Measurements from ENCODE around the gene TOGARAM1.

TOGARAM1 gene

GRCh38 chr14:45065540-45065939 is 103.5 kb downstream of the TOGARAM1 start:
- Histone ChIP-seq H3K36me3 (ENCODE audit: control insufficient read depth in 1 of 2, insufficient read depth in 2 of 2, low read depth in 1 of 2, low read length in 2 of 2) (peaks cover 0 to 18% of the 10 kb centered on the region in 2 experiments), H2AFZ (ENCODE audit: low read depth, low read length) (no peak overlapping the region), H2BK12ac (ENCODE audit: low read length in 2 of 2) (no peak overlapping the region), H2AK5ac (ENCODE audit: low read length, severe bottlenecking) (no peak overlapping the region), H3K9me3 (ENCODE audit: control insufficient read depth, low read length) (peaks cover 3% of the 10 kb centered on the region), H3K27ac (ENCODE audit: low read length, poor library complexity, severe bottlenecking) (no peak overlapping the region), H4K91ac (ENCODE audit: low read length) (no peak overlapping the region), H3K14ac (ENCODE audit: low read length in 2 of 2) (no peak overlapping the region), H3K4me3 (ENCODE audit: insufficient read depth in 1 of 2, low read depth in 1 of 2, low read length in 2 of 2) (no peak overlapping the region), H4K8ac (ENCODE audit: low read length) (no peak overlapping the region), H3K79me1 (replicated peaks; ENCODE audit: low read length, poor library complexity, severe bottlenecking) (peaks cover 19% of the 10 kb centered on the region), H2BK15ac (ENCODE audit: low read depth, poor library complexity, severe bottlenecking) (no peak overlapping the region), H3K27me3 (ENCODE audit: control insufficient read depth in 1 of 2, insufficient read depth in 1 of 2, low read length in 2 of 2) (no peaks in the 10 kb centered on the region), H3K4me1 (ENCODE audit: control insufficient read depth, insufficient read depth, low read depth, low read length) (no peaks in the 10 kb centered on the region), H3K9ac (ENCODE audit: low read length) (no peak overlapping the region), H3K23ac (ENCODE audit: low read length in 2 of 2) (no peak overlapping the region), H3K4ac (ENCODE audit: low read depth in 1 of 2, low read length in 2 of 2) (no peak overlapping the region), H3K4me2 (ENCODE audit: low read length, poor library complexity, severe bottlenecking) (no peak overlapping the region), H3K18ac (ENCODE audit: low read depth in 1 of 2, low read length in 2 of 2) (no peak overlapping the region), H2BK120ac (ENCODE audit: low read depth, low read length) (peak overlapping the region; percentile 49), H2BK5ac (ENCODE audit: low read depth, low read length, poor library complexity, severe bottlenecking) (no peak overlapping the region)
- 61% methylated on average over 3 of the region's 3 CpGs for WGBS
- DNase-seq, result peak; percentile 54

GRCh38 chr14:45065956-45066355 is 104.0 kb downstream of the TOGARAM1 start:
- no peak overlapping the region for H2BK15ac ChIP-seq (ENCODE audit: low read depth, poor library complexity, severe bottlenecking)
- H2BK12ac ChIP-seq (ENCODE audit: low read length in 2 of 2), result no peak overlapping the region
- peak; percentile 58 for DNase-seq
- H3K79me1 ChIP-seq (replicated peaks; ENCODE audit: low read length, poor library complexity, severe bottlenecking), result peaks cover 19% of the 10 kb centered on the region
- no peak overlapping the region for H3K23ac ChIP-seq (ENCODE audit: low read length in 2 of 2)
- peaks cover 3% of the 10 kb centered on the region for H3K9me3 ChIP-seq (ENCODE audit: control insufficient read depth, low read length)
- H3K4me3 ChIP-seq (ENCODE audit: insufficient read depth in 1 of 2, low read depth in 1 of 2, low read length in 2 of 2), result no peak overlapping the region
- no peak overlapping the region for H3K9ac ChIP-seq (ENCODE audit: low read length)
- H3K27ac ChIP-seq (ENCODE audit: low read length, poor library complexity, severe bottlenecking), result no peak overlapping the region
- H3K18ac ChIP-seq (ENCODE audit: low read depth in 1 of 2, low read length in 2 of 2), result no peak overlapping the region
- no peak overlapping the region for H3K4me2 ChIP-seq (ENCODE audit: low read length, poor library complexity, severe bottlenecking)
- H2AFZ ChIP-seq (ENCODE audit: low read depth, low read length), result no peak overlapping the region
- no peaks in the 10 kb centered on the region for H3K27me3 ChIP-seq (ENCODE audit: control insufficient read depth in 1 of 2, insufficient read depth in 1 of 2, low read length in 2 of 2)
- H3K4me1 ChIP-seq (ENCODE audit: control insufficient read depth, insufficient read depth, low read depth, low read length), result no peaks in the 10 kb centered on the region
- H3K36me3 ChIP-seq (ENCODE audit: control insufficient read depth in 1 of 2, insufficient read depth in 2 of 2, low read depth in 1 of 2, low read length in 2 of 2), result peaks cover 0 to 16% of the 10 kb centered on the region in 2 experiments
- H4K8ac ChIP-seq (ENCODE audit: low read length), result no peak overlapping the region
- H2BK120ac ChIP-seq (ENCODE audit: low read depth, low read length), result peak overlapping the region; percentile 49
- H4K91ac ChIP-seq (ENCODE audit: low read length), result no peak overlapping the region
- no peak overlapping the region for H2BK5ac ChIP-seq (ENCODE audit: low read depth, low read length, poor library complexity, severe bottlenecking)
- H3K14ac ChIP-seq (ENCODE audit: low read length in 2 of 2), result no peak overlapping the region
- no peak overlapping the region for H2AK5ac ChIP-seq (ENCODE audit: low read length, severe bottlenecking)
- WGBS, result 37% methylated on average over 2 of the region's 2 CpGs
- H3K4ac ChIP-seq (ENCODE audit: low read depth in 1 of 2, low read length in 2 of 2), result no peak overlapping the region

- Histone ChIP-seq H3K4me3 (ENCODE audit: insufficient read depth in 1 of 2, low read depth in 1 of 2, low read length in 2 of 2) (no peak overlapping the region), H3K9me3 (ENCODE audit: control insufficient read depth, low read length) (peaks cover 3% of the 10 kb centered on the region), H2BK120ac (ENCODE audit: low read depth, low read length) (no peak overlapping the region), H3K4me1 (ENCODE audit: control insufficient read depth, insufficient read depth, low read depth, low read length) (no peaks in the 10 kb centered on the region), H3K9ac (ENCODE audit: low read length) (no peak overlapping the region), H3K23ac (ENCODE audit: low read length in 2 of 2) (no peak overlapping the region), H3K4me2 (ENCODE audit: low read length, poor library complexity, severe bottlenecking) (no peak overlapping the region), H3K4ac (ENCODE audit: low read depth in 1 of 2, low read length in 2 of 2) (no peak overlapping the region), H4K91ac (ENCODE audit: low read length) (no peak overlapping the region), H2AK5ac (ENCODE audit: low read length, severe bottlenecking) (no peak overlapping the region), H3K18ac (ENCODE audit: low read depth in 1 of 2, low read length in 2 of 2) (no peak overlapping the region), H2AFZ (ENCODE audit: low read depth, low read length) (no peak overlapping the region), H3K27ac (ENCODE audit: low read length, poor library complexity, severe bottlenecking) (no peak overlapping the region), H3K79me1 (replicated peaks; ENCODE audit: low read length, poor library complexity, severe bottlenecking) (peaks cover 19% of the 10 kb centered on the region), H2BK12ac (ENCODE audit: low read length in 2 of 2) (no peak overlapping the region), H2BK15ac (ENCODE audit: low read depth, poor library complexity, severe bottlenecking) (no peak overlapping the region), H2BK5ac (ENCODE audit: low read depth, low read length, poor library complexity, severe bottlenecking) (no peak overlapping the region), H3K14ac (ENCODE audit: low read length in 2 of 2) (no peak overlapping the region), H4K8ac (ENCODE audit: low read length) (no peak overlapping the region), H3K27me3 (ENCODE audit: control insufficient read depth in 1 of 2, insufficient read depth in 1 of 2, low read length in 2 of 2) (no peaks in the 10 kb centered on the region), H3K36me3 (ENCODE audit: control insufficient read depth in 1 of 2, insufficient read depth in 2 of 2, low read depth in 1 of 2, low read length in 2 of 2) (peaks cover 0 to 16% of the 10 kb centered on the region in 2 experiments)
- DNase-seq, result no peak
- WGBS, result 92% methylated on average over 3 of the region's 3 CpGs
Observed at GRCh38 chr14:45066667-45067066, 104.7 kb downstream of the TOGARAM1 start.

- no peak overlapping the region for H2AFZ ChIP-seq (ENCODE audit: low read depth, low read length)
- no peak overlapping the region for H3K27ac ChIP-seq (ENCODE audit: low read length, poor library complexity, severe bottlenecking)
- no peaks in the 10 kb centered on the region for H3K27me3 ChIP-seq (ENCODE audit: control insufficient read depth in 1 of 2, insufficient read depth in 1 of 2, low read length in 2 of 2)
- no peaks in the 10 kb centered on the region for H3K4me1 ChIP-seq (ENCODE audit: control insufficient read depth, insufficient read depth, low read depth, low read length)
- H2BK12ac ChIP-seq (ENCODE audit: low read length in 2 of 2), result no peak overlapping the region
- no peak overlapping the region for H2BK5ac ChIP-seq (ENCODE audit: low read depth, low read length, poor library complexity, severe bottlenecking)
- H2BK120ac ChIP-seq (ENCODE audit: low read depth, low read length), result no peak overlapping the region
- WGBS, result 89% methylated on average over 3 of the region's 3 CpGs
- no peak overlapping the region for H3K4ac ChIP-seq (ENCODE audit: low read depth in 1 of 2, low read length in 2 of 2)
- no peak overlapping the region for H3K18ac ChIP-seq (ENCODE audit: low read depth in 1 of 2, low read length in 2 of 2)
- no peak overlapping the region for H3K9ac ChIP-seq (ENCODE audit: low read length)
- H3K14ac ChIP-seq (ENCODE audit: low read length in 2 of 2), result no peak overlapping the region
- no peak overlapping the region for H4K91ac ChIP-seq (ENCODE audit: low read length)
- peaks cover 3% of the 10 kb centered on the region for H3K9me3 ChIP-seq (ENCODE audit: control insufficient read depth, low read length)
- peaks cover 0 to 18% of the 10 kb centered on the region in 2 experiments for H3K36me3 ChIP-seq (ENCODE audit: control insufficient read depth in 1 of 2, insufficient read depth in 2 of 2, low read depth in 1 of 2, low read length in 2 of 2)
- H3K23ac ChIP-seq (ENCODE audit: low read length in 2 of 2), result no peak overlapping the region
- H3K79me1 ChIP-seq (replicated peaks; ENCODE audit: low read length, poor library complexity, severe bottlenecking), result peaks cover 19% of the 10 kb centered on the region
- H3K4me3 ChIP-seq (ENCODE audit: insufficient read depth in 1 of 2, low read depth in 1 of 2, low read length in 2 of 2), result no peak overlapping the region
- H4K8ac ChIP-seq (ENCODE audit: low read length), result no peak overlapping the region
- no peak overlapping the region for H3K4me2 ChIP-seq (ENCODE audit: low read length, poor library complexity, severe bottlenecking)
- no peak overlapping the region for H2AK5ac ChIP-seq (ENCODE audit: low read length, severe bottlenecking)
- no peak for DNase-seq
- H2BK15ac ChIP-seq (ENCODE audit: low read depth, poor library complexity, severe bottlenecking), result no peak overlapping the region
Observed at GRCh38 chr14:45068396-45068795, 106.4 kb downstream of the TOGARAM1 start.

Measured in mesenchymal stem cell (in vitro differentiated cells and primary cell).